Mesodermal cell (in vitro differentiated cells): ENCODE measurements around the gene TYSND1.
"Not testable (repeated sequence)": the region's sequence is repeated elsewhere in the genome, so short reads cannot be mapped to it uniquely, and the experiment has no call there.

Source experiments
- H3K27ac ChIP-seq: 2 replicates; pipeline ENCODE4 v1.7.0; 2013; ENCODE audit warnings: mild to moderate bottlenecking, low read depth, low read length, moderate library complexity; ENCODE audit not compliant: severe bottlenecking
- H3K36me3 ChIP-seq: 2 replicates; pipeline ENCODE4 v1.7.1; 2013; ENCODE audit warnings: mild to moderate bottlenecking, low read length, moderate library complexity; ENCODE audit not compliant: control insufficient read depth, insufficient read depth
- H3K4me1 ChIP-seq: one replicate; pipeline ENCODE4 v1.7.1; 2013; ENCODE audit warnings: mild to moderate bottlenecking, low read length; ENCODE audit not compliant: insufficient read depth, control insufficient read depth, poor library complexity, severe bottlenecking
- H3K4me3 ChIP-seq: 2 replicates; pipeline ENCODE4 v1.7.0; 2013; ENCODE audit warnings: low read length, control low read depth, mild to moderate bottlenecking; ENCODE audit not compliant: insufficient read depth, poor library complexity, severe bottlenecking; ENCODE audit errors: extremely low read depth
- H3K9me3 ChIP-seq: 2 replicates; pipeline ENCODE4 v1.7.1; 2013; ENCODE audit warnings: mild to moderate bottlenecking, low read length, moderate library complexity; ENCODE audit not compliant: control insufficient read depth
- WGBS, 2 experiments: methylation state at CpG; one replicate each; pipeline ENCODE4 v1.1.5; 2013; ENCODE audit warnings: missing lambda C conversion rate in 2 of 2; ENCODE audit not compliant: insufficient coverage in 2 of 2; 5-methylcytosine and 5-hydroxymethylcytosine counted together

Gene TYSND1

GRCh38 chr10:70183304-70183703, 36.8 kb upstream of the TYSND1 start:
- Histone ChIP-seq H3K27ac (no peak overlapping the region), H3K9me3 (peaks cover 11% of the 10 kb centered on the region), H3K4me3 (no peak overlapping the region), H3K36me3 (no peaks in the 10 kb centered on the region), H3K4me1 (no peaks in the 10 kb centered on the region)
- 58% methylated on average over 2 of the region's 2 CpGs; no CpG with 5 or more reads in 1 of the 2 experiments for WGBS, 2 experiments

GRCh38 chr10:70179209-70179608, 32.7 kb upstream of the TYSND1 start:
- H3K4me1 ChIP-seq, H3K27ac ChIP-seq, H3K36me3 ChIP-seq, H3K4me3 ChIP-seq: not testable (repeated sequence)
- peaks cover 11% of the 10 kb centered on the region for H3K9me3 ChIP-seq
- WGBS, 2 experiments: 74 to 100% methylated on average over 2 to 4 of the region's 8 CpGs

GRCh38 chr10:70178139-70178725, 31.7 kb upstream of the TYSND1 start:
- H3K4me1 ChIP-seq: no peaks in the 10 kb centered on the region
- peaks cover 11% of the 10 kb centered on the region for H3K9me3 ChIP-seq
- H3K27ac ChIP-seq: no peak overlapping the region
- no peaks in the 10 kb centered on the region for H3K36me3 ChIP-seq
- 100% methylated on average over 1 of the region's 4 CpGs for WGBS, 2 experiments
- H3K4me3 ChIP-seq: no peak overlapping the region

- Histone ChIP-seq H3K4me1 (no peaks in the 10 kb centered on the region), H3K9me3 (peaks cover 11% of the 10 kb centered on the region), H3K36me3 (no peaks in the 10 kb centered on the region), H3K4me3 (no peak overlapping the region), H3K27ac (no peak overlapping the region)
- WGBS, 2 experiments: 67% methylated on average over 3 of the region's 6 CpGs
Measured at GRCh38 chr10:70176441-70176840, 29.9 kb upstream of the TYSND1 start.

GRCh38 chr10:70175516-70175915, 29.0 kb upstream of the TYSND1 start:
- H3K4me3 ChIP-seq: no peak overlapping the region
- H3K27ac ChIP-seq: no peak overlapping the region
- no peaks in the 10 kb centered on the region for H3K4me1 ChIP-seq
- H3K36me3 ChIP-seq: no peaks in the 10 kb centered on the region
- peaks cover 5% of the 10 kb centered on the region for H3K9me3 ChIP-seq
- 100% methylated on average over 1 of the region's 3 CpGs for WGBS, 2 experiments

GRCh38 chr10:70174058-70174741, 27.7 kb upstream of the TYSND1 start:
- Histone ChIP-seq H3K27ac (no peak overlapping the region), H3K4me1 (no peaks in the 10 kb centered on the region), H3K4me3 (no peak overlapping the region), H3K9me3 (no peaks in the 10 kb centered on the region), H3K36me3 (no peaks in the 10 kb centered on the region)
- 71 to 83% methylated on average over 4 of the region's 4 CpGs for WGBS, 2 experiments

- Histone ChIP-seq H3K9me3 (no peaks in the 10 kb centered on the region), H3K27ac (peak overlapping the region; percentile 92), H3K4me3 (peak overlapping the region; percentile 97), H3K36me3 (peaks cover 34% of the 10 kb centered on the region), H3K4me1 (no peaks in the 10 kb centered on the region)
- 0 to 1% methylated on average over 21 to 29 of the region's 40 CpGs for WGBS, 2 experiments
Measured at GRCh38 chr10:70169649-70170364, 23.3 kb upstream of the TYSND1 start.

- Histone ChIP-seq H3K4me1 (no peaks in the 10 kb centered on the region), H3K9me3 (no peaks in the 10 kb centered on the region), H3K27ac (no peak overlapping the region), H3K4me3 (peak overlapping the region; percentile 97), H3K36me3 (peaks cover 42% of the 10 kb centered on the region)
- 100% methylated on average over 1 of the region's 2 CpGs for WGBS, 2 experiments
Measured at GRCh38 chr10:70169011-70169410, 22.5 kb upstream of the TYSND1 start.

GRCh38 chr10:70167246-70167645, 20.7 kb upstream of the TYSND1 start:
- Histone ChIP-seq H3K4me1 (no peaks in the 10 kb centered on the region), H3K36me3 (peaks cover 50% of the 10 kb centered on the region), H3K9me3 (no peaks in the 10 kb centered on the region), H3K4me3 (no peak overlapping the region), H3K27ac (no peak overlapping the region)
- 89 to 100% methylated on average over 5 to 7 of the region's 7 CpGs for WGBS, 2 experiments

- Histone ChIP-seq H3K4me1 (no peaks in the 10 kb centered on the region), H3K9me3 (no peaks in the 10 kb centered on the region), H3K36me3 (peaks cover 58% of the 10 kb centered on the region), H3K27ac (no peak overlapping the region), H3K4me3 (no peak overlapping the region)
- 100% methylated on average over 1 to 2 of the region's 3 CpGs for WGBS, 2 experiments
Measured at GRCh38 chr10:70166394-70166793, 19.9 kb upstream of the TYSND1 start.

- WGBS, 2 experiments: 80 to 86% methylated on average over 1 to 2 of the region's 3 CpGs
- Histone ChIP-seq H3K4me3 (no peak overlapping the region), H3K27ac (no peak overlapping the region), H3K9me3 (no peaks in the 10 kb centered on the region), H3K4me1 (no peaks in the 10 kb centered on the region), H3K36me3 (peaks cover 73% of the 10 kb centered on the region)
Measured at GRCh38 chr10:70164163-70164562, 17.7 kb upstream of the TYSND1 start.
